ENCODE results near the gene EPHA5.

EPHA5 gene

GRCh38 chr4:65592089-65592488 lies 78.2 kb downstream of the EPHA5 start:
- in situ Hi-C loops (cut with MboI; ENCODE audit: low sequenced_read_pairs), result no loop called here
- no peaks in the 10 kb centered on the region for H3K36me3 ChIP-seq (replicated peaks)
- H3K27me3 ChIP-seq (ENCODE audit: low read depth), result no peaks in the 10 kb centered on the region
- no peak for DNase-seq (ENCODE audit: low spot score in 2 of 2)
- H3K4me1 ChIP-seq, result no peaks in the 10 kb centered on the region
- no peak overlapping the region for H3K4me3 ChIP-seq
- H3K9me3 ChIP-seq, result no peaks in the 10 kb centered on the region

- Histone ChIP-seq H3K4me1 (no peaks in the 10 kb centered on the region), H3K9me3 (no peaks in the 10 kb centered on the region), H3K27me3 (ENCODE audit: low read depth) (no peaks in the 10 kb centered on the region), H3K4me3 (no peak overlapping the region), H3K36me3 (replicated peaks) (no peaks in the 10 kb centered on the region)
- in situ Hi-C loops (cut with MboI; ENCODE audit: low sequenced_read_pairs), result no loop called here
- DNase-seq (ENCODE audit: low spot score in 2 of 2), result no peak
Observed at GRCh38 chr4:65589921-65590320, 80.4 kb downstream of the EPHA5 start.

GRCh38 chr4:65589331-65589730 lies 81.0 kb downstream of the EPHA5 start:
- no peak for DNase-seq (ENCODE audit: low spot score in 2 of 2)
- Histone ChIP-seq H3K4me3 (no peak overlapping the region), H3K9me3 (no peaks in the 10 kb centered on the region), H3K4me1 (no peaks in the 10 kb centered on the region), H3K36me3 (replicated peaks) (no peaks in the 10 kb centered on the region), H3K27me3 (ENCODE audit: low read depth) (no peaks in the 10 kb centered on the region)
- in situ Hi-C loops (cut with MboI; ENCODE audit: low sequenced_read_pairs), result no loop called here

- in situ Hi-C loops (cut with MboI; ENCODE audit: low sequenced_read_pairs), result no loop called here
- DNase-seq (ENCODE audit: low spot score in 2 of 2), result no peak
- no peaks in the 10 kb centered on the region for H3K9me3 ChIP-seq
Observed at GRCh38 chr4:65580551-65580950, 89.7 kb downstream of the EPHA5 start.

GRCh38 chr4:65566473-65566872 lies 103.8 kb downstream of the EPHA5 start:
- Histone ChIP-seq H3K36me3 (replicated peaks) (no peaks in the 10 kb centered on the region), H3K9me3 (no peaks in the 10 kb centered on the region), H3K27me3 (ENCODE audit: low read depth) (no peaks in the 10 kb centered on the region), H3K4me1 (peaks cover 8% of the 10 kb centered on the region; the same call in 1 of the 2 replicates), H3K4me3 (no peak overlapping the region)
- in situ Hi-C loops (cut with MboI; ENCODE audit: low sequenced_read_pairs), result no loop called here
- DNase-seq (ENCODE audit: low spot score in 2 of 2), result no peak

More at GRCh38 chr4:65580551-65580950, 89.7 kb downstream of the EPHA5 start:
- Histone ChIP-seq H3K27me3 (ENCODE audit: low read depth) (no peaks in the 10 kb centered on the region), H3K36me3 (replicated peaks) (no peaks in the 10 kb centered on the region), H3K4me3 (no peak overlapping the region), H3K4me1 (no peaks in the 10 kb centered on the region; the same call in 1 of the 2 replicates)

- Histone ChIP-seq H3K27me3 (ENCODE audit: low read depth) (no peaks in the 10 kb centered on the region), H3K4me1 (peaks cover 6% of the 10 kb centered on the region; the same call in 1 of the 2 replicates), H3K9me3 (no peaks in the 10 kb centered on the region), H3K4me3 (no peak overlapping the region), H3K36me3 (replicated peaks) (no peaks in the 10 kb centered on the region)
- no peak for DNase-seq (ENCODE audit: low spot score in 2 of 2)
- in situ Hi-C loops (cut with MboI; ENCODE audit: low sequenced_read_pairs), result no loop called here
Observed at GRCh38 chr4:65561164-65561563, 109.1 kb downstream of the EPHA5 start.

GRCh38 chr4:65559270-65559669 lies 111.0 kb downstream of the EPHA5 start:
- Histone ChIP-seq H3K9me3 (no peaks in the 10 kb centered on the region), H3K4me1 (no peaks in the 10 kb centered on the region), H3K36me3 (replicated peaks) (no peaks in the 10 kb centered on the region), H3K4me3 (no peak overlapping the region), H3K27me3 (ENCODE audit: low read depth) (no peaks in the 10 kb centered on the region)
- in situ Hi-C loops (cut with MboI; ENCODE audit: low sequenced_read_pairs), result no loop called here
- DNase-seq (ENCODE audit: low spot score in 2 of 2), result no peak

- in situ Hi-C loops (cut with MboI; ENCODE audit: low sequenced_read_pairs), result no loop called here
- H3K9me3 ChIP-seq, result no peaks in the 10 kb centered on the region
- no peaks in the 10 kb centered on the region for H3K4me1 ChIP-seq
- H3K36me3 ChIP-seq (replicated peaks), result no peaks in the 10 kb centered on the region
- no peaks in the 10 kb centered on the region for H3K27me3 ChIP-seq (ENCODE audit: low read depth)
- DNase-seq (ENCODE audit: low spot score in 2 of 2), result no peak
- no peak overlapping the region for H3K4me3 ChIP-seq
Observed at GRCh38 chr4:65552057-65552456, 118.2 kb downstream of the EPHA5 start.

- DNase-seq (ENCODE audit: low spot score in 2 of 2), result no peak
- Histone ChIP-seq H3K27me3 (ENCODE audit: low read depth) (no peaks in the 10 kb centered on the region), H3K9me3 (no peaks in the 10 kb centered on the region), H3K4me1 (no peaks in the 10 kb centered on the region), H3K36me3 (replicated peaks) (no peaks in the 10 kb centered on the region), H3K4me3 (no peak overlapping the region)
- in situ Hi-C loops (cut with MboI; ENCODE audit: low sequenced_read_pairs), result no loop called here
Observed at GRCh38 chr4:65550500-65550899, 119.8 kb downstream of the EPHA5 start.

GRCh38 chr4:65546882-65547416 lies 123.3 kb downstream of the EPHA5 start:
- no peak overlapping the region for H3K4me3 ChIP-seq
- in situ Hi-C loops (cut with MboI; ENCODE audit: low sequenced_read_pairs), result no loop called here
- no peak for DNase-seq (ENCODE audit: low spot score in 2 of 2)
- H3K9me3 ChIP-seq, result no peaks in the 10 kb centered on the region
- H3K4me1 ChIP-seq, result no peaks in the 10 kb centered on the region
- H3K36me3 ChIP-seq (replicated peaks), result no peaks in the 10 kb centered on the region
- no peaks in the 10 kb centered on the region for H3K27me3 ChIP-seq (ENCODE audit: low read depth)

GRCh38 chr4:65538571-65538970 lies 131.7 kb downstream of the EPHA5 start:
- in situ Hi-C loops (cut with MboI; ENCODE audit: low sequenced_read_pairs), result no loop called here
- no peak for DNase-seq (ENCODE audit: low spot score in 2 of 2)

GRCh38 chr4:65535113-65535512 lies 135.2 kb downstream of the EPHA5 start:
- Histone ChIP-seq H3K36me3 (replicated peaks) (no peaks in the 10 kb centered on the region), H3K4me1 (no peaks in the 10 kb centered on the region), H3K27me3 (ENCODE audit: low read depth) (no peaks in the 10 kb centered on the region), H3K9me3 (no peaks in the 10 kb centered on the region), H3K4me3 (no peak overlapping the region)
- no peak for DNase-seq (ENCODE audit: low spot score in 2 of 2)
- in situ Hi-C loops (cut with MboI; ENCODE audit: low sequenced_read_pairs), result no loop called here

More at GRCh38 chr4:65538571-65538970, 131.7 kb downstream of the EPHA5 start:
- Histone ChIP-seq H3K4me3 (no peak overlapping the region), H3K9me3 (no peaks in the 10 kb centered on the region), H3K27me3 (ENCODE audit: low read depth) (no peaks in the 10 kb centered on the region), H3K36me3 (replicated peaks) (no peaks in the 10 kb centered on the region), H3K4me1 (no peaks in the 10 kb centered on the region)

GRCh38 chr4:65521666-65522065 lies 148.6 kb downstream of the EPHA5 start:
- DNase-seq (ENCODE audit: low spot score in 2 of 2), result no peak
- Histone ChIP-seq H3K4me1 (no peaks in the 10 kb centered on the region), H3K36me3 (replicated peaks) (no peaks in the 10 kb centered on the region), H3K4me3 (no peak overlapping the region), H3K27me3 (ENCODE audit: low read depth) (no peaks in the 10 kb centered on the region), H3K9me3 (no peaks in the 10 kb centered on the region)
- in situ Hi-C loops (cut with MboI; ENCODE audit: low sequenced_read_pairs), result no loop called here

- Histone ChIP-seq H3K27me3 (ENCODE audit: low read depth) (no peaks in the 10 kb centered on the region), H3K4me3 (no peak overlapping the region), H3K4me1 (no peaks in the 10 kb centered on the region), H3K36me3 (replicated peaks) (no peaks in the 10 kb centered on the region), H3K9me3 (no peaks in the 10 kb centered on the region)
- in situ Hi-C loops (cut with MboI; ENCODE audit: low sequenced_read_pairs), result no loop called here
- peak in 1 of 2 experiments; percentile 15 for DNase-seq (ENCODE audit: low spot score in 2 of 2)
Observed at GRCh38 chr4:65515646-65516045, 154.6 kb downstream of the EPHA5 start.

- in situ Hi-C loops (cut with MboI; ENCODE audit: low sequenced_read_pairs), result no loop called here
- no peak for DNase-seq (ENCODE audit: low spot score in 2 of 2)
- no peaks in the 10 kb centered on the region for H3K27me3 ChIP-seq (ENCODE audit: low read depth)
- H3K4me3 ChIP-seq, result no peak overlapping the region
- no peaks in the 10 kb centered on the region for H3K4me1 ChIP-seq
- H3K9me3 ChIP-seq, result no peaks in the 10 kb centered on the region
- H3K36me3 ChIP-seq (replicated peaks), result no peaks in the 10 kb centered on the region
Observed at GRCh38 chr4:65510976-65511375, 159.3 kb downstream of the EPHA5 start.

Data from HAP-1 (cell line).